Stimulated activated CD4-positive, alpha-beta T cell treated with anti-CD3 and anti-CD28 coated beads, Interleukin-4, amount 100 ng/mL, for 24 hours (primary cell): ENCODE measurements around the gene FBXO42.
A peak's percentile ranks its signal among the peaks of the same experiment; 100 is the strongest.
"Not testable (repeated sequence)": the region's sequence is repeated elsewhere in the genome, so short reads cannot be mapped to it uniquely, and the experiment has no call there.

ENCODE experiments used
- DNase-seq: peaks from one replicate; pipeline ENCODE4 v3.0.0-alpha.2; 2020

FBXO42 gene

GRCh38 chr1:16215882-16216753, 136.2 kb downstream of the FBXO42 start:
- DNase-seq, result peak; percentile 66

- DNase-seq, result not testable (repeated sequence)
Observed at GRCh38 chr1:16215240-16215639, 137.0 kb downstream of the FBXO42 start.

GRCh38 chr1:16213544-16213943, 138.7 kb downstream of the FBXO42 start:
- not testable (repeated sequence) for DNase-seq

- DNase-seq, result no peak
Observed at GRCh38 chr1:16213013-16213412, 139.3 kb downstream of the FBXO42 start.

GRCh38 chr1:16212251-16212961, 139.9 kb downstream of the FBXO42 start, which contains the start of gene ARHGEF19:
Gene ARHGEF19, minus strand, starts transcription at chr1:16212652. Its CDS starts 3,598 bp downstream, at chr1:16209054.
- DNase-seq, result no peak

GRCh38 chr1:16211824-16212223, 140.5 kb downstream of the FBXO42 start:
- no peak for DNase-seq

- no peak for DNase-seq
Observed at GRCh38 chr1:16210581-16210980, 141.7 kb downstream of the FBXO42 start.

GRCh38 chr1:16209847-16210407, 142.4 kb downstream of the FBXO42 start:
- DNase-seq, result no peak

- DNase-seq, result no peak
Observed at GRCh38 chr1:16209132-16209846, 143.0 kb downstream of the FBXO42 start.

- no peak for DNase-seq
Observed at GRCh38 chr1:16208270-16208987, 143.9 kb downstream of the FBXO42 start.

- DNase-seq, result no peak
Observed at GRCh38 chr1:16207318-16208269, 144.7 kb downstream of the FBXO42 start.

GRCh38 chr1:16206547-16207317, 145.5 kb downstream of the FBXO42 start:
- peak; percentile 95 for DNase-seq

- DNase-seq, result no peak
Observed at GRCh38 chr1:16205891-16206546, 146.3 kb downstream of the FBXO42 start.

- no peak for DNase-seq
Observed at GRCh38 chr1:16205334-16205671, 147.0 kb downstream of the FBXO42 start.

- DNase-seq, result no peak
Observed at GRCh38 chr1:16204634-16205333, 147.5 kb downstream of the FBXO42 start.

- no peak for DNase-seq
Observed at GRCh38 chr1:16204216-16204615, 148.1 kb downstream of the FBXO42 start.

GRCh38 chr1:16203550-16203949, 148.7 kb downstream of the FBXO42 start:
- no peak for DNase-seq

- no peak for DNase-seq
Observed at GRCh38 chr1:16202281-16203210, 149.7 kb downstream of the FBXO42 start.
